Cardiac muscle cell (in vitro differentiated cells and primary cell): ENCODE measurements around the gene KDR. TPM values are rescaled to one million over a fixed set of nuclear protein-coding genes. Genes with fewer than 3 reads are reported as not detected.

Experiments used
- DNase-seq, 2 donors: peaks; one replicate each; pipeline versions ENCODE4 v3.0.0 to v3.0.0-alpha.2; 2010 to 2017; ENCODE audit warnings: low read depth in 1 of 2, low spot score in 1 of 2
- H3K27ac ChIP-seq: fragments of 200-600 bp; sonication (generic); 2 replicates; pipeline ENCODE4 v1.5.1; 2016
- H3K27me3 ChIP-seq: fragments of 200-600 bp; sonication (generic); 2 replicates; pipeline ENCODE4 v1.6.0; 2016; ENCODE audit warnings: control low read depth
- H3K36me3 ChIP-seq: fragments of 200-600 bp; sonication (generic); 2 replicates; pipeline ENCODE4 v1.5.1; 2016; ENCODE audit warnings: control low read depth
- H3K4me1 ChIP-seq: fragments of 200-600 bp; sonication (generic); 2 replicates; pipeline ENCODE4 v1.8.1; 2017; ENCODE audit warnings: low read depth, mild to moderate bottlenecking, mixed run types
- H3K4me3 ChIP-seq: fragments of 200-600 bp; sonication (generic); 2 replicates; pipeline ENCODE4 v1.5.1; 2016; ENCODE audit warnings: mild to moderate bottlenecking
- H3K9me3 ChIP-seq: fragments of 200-600 bp; sonication (generic); 2 replicates; pipeline ENCODE4 v1.5.1; 2017; ENCODE audit warnings: low read depth, mild to moderate bottlenecking, control low read depth
- CTCF ChIP-seq: IDR thresholded peaks from 2 replicates; pipeline ENCODE4 v1.5.1; 2012; ENCODE audit warnings: low read depth, mild to moderate bottlenecking, low read length
- polyA plus RNA-seq: library from polyadenylated mRNA; unstranded; fragments of >200 nt; fragmentation: Nextera tagmentation; extraction: Ambion mirVana; gene quantifications from 2 replicates; pipeline ENCODE4 v1.2.1, GENCODE V29; 2016
- total RNA-seq: library from RNA; depleted of rRNA; stranded (reverse); fragments of >200 nt; gene quantifications from 2 replicates; pipeline ENCODE4 v1.2.3, GENCODE V29; 2016

The KDR gene
- total and polyA plus RNA-seq, 2 experiments from 2014 or later = 55.6 to 67.8 TPM

GRCh38 chr4:55075823-55076716 is 49.3 kb downstream of the KDR start:
- TF ChIP-seq CTCF = no peak
- peak in 1 of 2 donors; percentile 45 for DNase-seq

GRCh38 chr4:55075376-55075775 is 50.0 kb downstream of the KDR start:
- no peaks in the 10 kb centered on the region for H3K27me3 ChIP-seq
- H3K9me3 ChIP-seq = no peaks in the 10 kb centered on the region
- peaks cover 47% of the 10 kb centered on the region for H3K4me1 ChIP-seq
- no peak for TF ChIP-seq CTCF
- no peak overlapping the region for H3K27ac ChIP-seq
- H3K36me3 ChIP-seq = peaks cover 10% of the 10 kb centered on the region
- no peak overlapping the region for H3K4me3 ChIP-seq
- DNase-seq = peak in 1 of 2 donors; percentile 17

More at GRCh38 chr4:55075823-55076716, 49.3 kb downstream of the KDR start:
- H3K9me3 ChIP-seq = no peaks in the 10 kb centered on the region
- peaks cover 12% of the 10 kb centered on the region for H3K36me3 ChIP-seq
- no peaks in the 10 kb centered on the region for H3K27me3 ChIP-seq
- H3K4me1 ChIP-seq = peaks cover 54% of the 10 kb centered on the region
- H3K4me3 ChIP-seq = no peak overlapping the region
- H3K27ac ChIP-seq = no peak overlapping the region

DNA sequence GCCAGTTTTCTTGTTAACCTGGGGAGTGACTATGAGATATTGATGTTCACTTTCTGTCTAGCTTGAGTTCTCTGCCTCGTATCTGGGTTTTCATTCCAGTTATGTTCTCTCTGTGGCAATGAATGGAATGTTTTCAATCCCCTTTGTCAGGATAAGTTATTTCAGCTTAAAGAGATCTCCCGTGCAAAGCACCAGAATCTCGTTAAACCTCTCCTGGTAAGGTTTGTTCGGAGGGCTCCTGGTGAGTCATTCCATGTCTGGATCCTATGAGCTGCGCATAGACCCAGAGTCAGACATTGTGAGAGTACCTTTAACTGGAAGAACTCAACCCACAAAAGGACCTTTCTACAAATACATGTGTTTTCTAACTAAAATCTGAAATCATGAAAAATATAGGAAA is 51.0 kb downstream of the KDR start:
- Histone ChIP-seq H3K27me3 (no peaks in the 10 kb centered on the region), H3K36me3 (peaks cover 8% of the 10 kb centered on the region), H3K4me3 (no peak overlapping the region), H3K4me1 (peaks cover 37% of the 10 kb centered on the region), H3K27ac (no peak overlapping the region), H3K9me3 (no peaks in the 10 kb centered on the region)
- TF ChIP-seq CTCF = no peak
- peak in 1 of 2 donors; percentile 72 for DNase-seq

GRCh38 chr4:55071951-55072350 is 53.4 kb downstream of the KDR start:
- no peak for DNase-seq
- no peaks in the 10 kb centered on the region for H3K9me3 ChIP-seq
- peaks cover 28% of the 10 kb centered on the region for H3K4me1 ChIP-seq
- H3K36me3 ChIP-seq = no peaks in the 10 kb centered on the region
- TF ChIP-seq CTCF = no peak
- H3K4me3 ChIP-seq = no peak overlapping the region
- no peak overlapping the region for H3K27ac ChIP-seq
- no peaks in the 10 kb centered on the region for H3K27me3 ChIP-seq

- H3K27ac ChIP-seq = no peak overlapping the region
- TF ChIP-seq CTCF = no peak
- no peaks in the 10 kb centered on the region for H3K27me3 ChIP-seq
- H3K9me3 ChIP-seq = no peaks in the 10 kb centered on the region
- peaks cover 11% of the 10 kb centered on the region for H3K4me1 ChIP-seq
- peak in 1 of 2 donors; percentile 65 for DNase-seq
- H3K36me3 ChIP-seq = no peaks in the 10 kb centered on the region
- H3K4me3 ChIP-seq = no peak overlapping the region
Observed at GRCh38 chr4:55069248-55069647, 56.1 kb downstream of the KDR start.
